ENCODE data around the gene NTM. TPM values are rescaled to one million over a fixed set of nuclear protein-coding genes. Genes with fewer than 3 reads are reported as not detected.
A peak's percentile ranks its signal among the peaks of the same experiment; 100 is the strongest.

Gene NTM
- total and polyA plus RNA-seq, 2 of the 8 experiments (the other 6 are each of a cell fraction or from before 2014, with no cell fraction given), result 13.4 to 20.0 TPM

GRCh38 chr11:131686836-131687235, 316.4 kb downstream of the NTM start:
- ChIA-PET POLR2A (ENCODE audit: partially characterized antibody) (interaction anchor here (1.0 kb wide), 1 partner anchor 9 kb away, joined by 3 read pairs; no protein-coding TSS in a partner anchor), CTCF (ENCODE audit: partially characterized antibody) (interaction anchor here (1.2 to 7.8 kb wide), 7 partner anchors 9 to 661 kb away, joined by 3 to 91 read pairs (median 5); no protein-coding TSS in a partner anchor)
- Histone ChIP-seq H3K9ac (replicated peaks in 1 of 4; ENCODE audit: extremely low read depth in 1 of 4, low read depth in 3 of 4, low read length in 3 of 4) (no peak overlapping the region), H3K23ac (ENCODE audit: insufficient read length) (no peak overlapping the region), H2BK15ac (ENCODE audit: low read length) (no peak overlapping the region), H2BK20ac (ENCODE audit: low read length) (no peak overlapping the region), H3K36me3 (ENCODE audit: control insufficient read depth in 2 of 4, insufficient read depth in 4 of 4, low read length in 3 of 4) (no peaks in the 10 kb centered on the region), H2AFZ (ENCODE audit: low read length) (no peak overlapping the region), H3K23me2 (ENCODE audit: low read depth, low read length) (peaks cover 2% of the 10 kb centered on the region; the same call in 1 of the 2 replicates), H3K79me2 (ENCODE audit: control insufficient read depth in 1 of 2, insufficient read depth in 2 of 2, low read length in 2 of 2) (no peaks in the 10 kb centered on the region), H2AK5ac (ENCODE audit: low read depth, low read length) (no peak overlapping the region), H3K4me1 (replicated peaks in 1 of 4; ENCODE audit: control insufficient read depth in 3 of 4, insufficient read depth in 4 of 4, low read length in 3 of 4) (peaks cover 0 to 11% (median 5%) of the 10 kb centered on the region in 4 experiments; a peak in 4 of 7 replicates), H2BK5ac (ENCODE audit: low read depth, low read length) (no peak overlapping the region), H3K18ac (ENCODE audit: extremely low read depth, low read length) (no peak overlapping the region), H3K4ac (replicated peaks; ENCODE audit: insufficient read length, low read depth, low read length) (no peak overlapping the region), H2BK120ac (replicated peaks; ENCODE audit: low read depth, low read length) (no peak overlapping the region), H3K27me3 (replicated peaks in 1 of 4; ENCODE audit: control insufficient read depth in 3 of 4, extremely low read depth in 1 of 4, insufficient read depth in 3 of 4, low read length in 3 of 4) (peaks cover 0 to 5% (median 2%) of the 10 kb centered on the region in 4 experiments; a peak in 3 of 7 replicates), H3K9me3 (ENCODE audit: insufficient read depth in 2 of 2, low read depth in 1 of 2, low read length in 1 of 2) (no peaks in the 10 kb centered on the region), H3K79me1 (ENCODE audit: low read depth, low read length) (no peaks in the 10 kb centered on the region), H4K5ac (ENCODE audit: insufficient read length, low read depth, low read length) (no peak overlapping the region), H3K4me2 (ENCODE audit: insufficient read depth in 1 of 2, low read depth in 2 of 2, low read length in 2 of 2) (no peak overlapping the region), H2BK12ac (ENCODE audit: low read depth, low read length) (no peak overlapping the region), H4K8ac (ENCODE audit: extremely low read depth, insufficient read depth, low read length) (no peak overlapping the region), H4K20me1 (replicated peaks in 1 of 2; ENCODE audit: control insufficient read depth in 1 of 2, insufficient read depth in 2 of 2, low read length in 2 of 2) (peaks cover 0 to under 1% of the 10 kb centered on the region in 2 experiments), H3K14ac (ENCODE audit: insufficient read length) (no peak overlapping the region), H3K4me3 (ENCODE audit: extremely low read depth in 1 of 4, insufficient read depth in 2 of 4, low read depth in 3 of 4, low read length in 4 of 4) (no peak overlapping the region), H3K56ac (replicated peaks; ENCODE audit: insufficient read length, low read depth, low read length) (no peak overlapping the region), H3K27ac (ENCODE audit: low read depth, low read length) (no peak overlapping the region), H4K91ac (replicated peaks; ENCODE audit: insufficient read length, low read length) (no peak overlapping the region)
- WGBS, 2 experiments (ENCODE audit: extremely low coverage in 1 of 2, insufficient coverage in 1 of 2, insufficient read length in 1 of 2, insufficient replicate concordance in 2 of 2, low coverage in 1 of 2, low lambda C conversion rate in 2 of 2, missing lambda C conversion rate in 1 of 2), result 93% methylated on average over 9 of the region's 9 CpGs; no CpG with 5 or more reads in 1 of the 2 experiments
- no peak for FAIRE-seq
- DNase-seq (ENCODE audit: low read depth in 1 of 2, low spot score in 2 of 2), result peak in 1 of 2 experiments; percentile 43
- no peak for TF ChIP-seq POLR2A (IDR thresholded peaks at IDR 0.05; ENCODE audit: control extremely low read depth in 1 of 2, low read depth in 2 of 2, low read length in 2 of 2)
- TF ChIP-seq EP300 (IDR thresholded peaks at IDR 0.05; ENCODE audit: borderline replicate concordance in 1 of 2, low read depth in 2 of 2, low read length in 2 of 2), result no peak
- TF ChIP-seq POLR2AphosphoS5 (IDR thresholded peaks at IDR 0.05; ENCODE audit: low read depth, low read length), result no peak
- TF ChIP-seq TEAD4 (IDR thresholded peaks at IDR 0.05; ENCODE audit: low read depth, low read length), result no peak
- no peak for TF ChIP-seq HDAC2 (IDR thresholded peaks at IDR 0.05; ENCODE audit: borderline replicate concordance in 1 of 2, low read depth in 2 of 2, low read length in 2 of 2)
- no peak for TF ChIP-seq SIX5 (IDR thresholded peaks at IDR 0.05; ENCODE audit: low read depth, low read length)
- TF ChIP-seq RNF2 (IDR thresholded peaks at IDR 0.05; ENCODE audit: borderline replicate concordance, low read depth, low read length, missing control alignments, poor library complexity, severe bottlenecking), result no peak
- TF ChIP-seq KDM1A (IDR thresholded peaks at IDR 0.05; ENCODE audit: borderline replicate concordance, low read length), result no peak
- TF ChIP-seq TAF1 (IDR thresholded peaks at IDR 0.05; ENCODE audit: low read depth, low read length), result no peak
- no peak for TF ChIP-seq GTF2F1 (IDR thresholded peaks at IDR 0.05; ENCODE audit: borderline replicate concordance, low read depth, low read length)
- no peak for TF ChIP-seq BACH1 (IDR thresholded peaks at IDR 0.05; ENCODE audit: low read length)
- TF ChIP-seq CEBPB (IDR thresholded peaks at IDR 0.05; ENCODE audit: low read depth, low read length), result no peak
- no peak for TF ChIP-seq SIRT6 (IDR thresholded peaks at IDR 0.05; ENCODE audit: low read length)
- TF ChIP-seq CTBP2 (IDR thresholded peaks at IDR 0.05; ENCODE audit: borderline replicate concordance, insufficient read depth, insufficient read length, low read length), result no peak
